GM13976 (cell line): Measurements from ENCODE around the gene LOC101059915.

Experiments
- DNase-seq: peaks from one replicate; pipeline ENCODE4 v3.0.0; 2012; ENCODE audit warnings: low spot score
- in situ Hi-C: fragments of 300-500 bp; cut with MboI; formaldehyde crosslinking; loops from one replicate; pipeline ENCODE4 v1.12.0; 2022; ENCODE audit warnings: low sequenced_read_pairs, mixed read lengths, inconsistent platforms; ENCODE audit not compliant: unreplicated experiment
- TF ChIP-seq, protein P1 (sequence below): IDR thresholded peaks from 2 replicates; pipeline ENCODE4 v1.5.1; 2012; ENCODE audit warnings: borderline replicate concordance, mild to moderate bottlenecking; ENCODE audit not compliant: insufficient read depth; ENCODE audit errors: extremely low read depth, missing control alignments, control extremely low read depth

LOC101059915 gene

DNA sequence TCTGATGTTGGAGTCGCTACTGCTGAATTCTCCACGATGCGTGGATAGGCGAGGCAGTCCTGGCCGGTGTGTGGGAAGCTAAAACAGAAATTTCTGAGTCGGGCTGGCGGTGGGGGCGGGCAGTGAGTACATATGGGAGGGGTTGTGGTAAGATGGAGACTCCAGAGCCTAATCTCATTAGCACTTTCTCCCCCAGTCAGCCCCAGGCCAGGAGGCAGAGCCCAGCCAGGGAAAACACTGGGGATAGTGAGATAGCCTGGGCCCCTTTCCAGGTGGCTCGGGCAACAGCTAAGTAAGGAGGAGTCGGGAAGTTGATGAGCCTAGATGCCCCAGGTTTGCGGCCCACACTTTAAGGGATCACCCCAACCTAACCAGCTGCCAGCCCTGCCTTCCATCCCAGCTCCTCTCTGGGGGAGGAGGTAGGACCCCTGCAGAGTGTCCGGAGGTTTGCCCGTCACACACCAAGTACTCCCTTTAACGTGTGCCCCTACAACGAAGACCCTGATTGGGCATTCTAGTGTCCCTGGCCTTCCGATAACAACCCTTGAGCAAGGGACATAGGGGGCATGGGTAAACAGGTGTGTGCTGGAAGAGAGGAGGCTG lies 2.4 kb upstream of the LOC101059915 start:
- TF ChIP-seq, protein P1, sequence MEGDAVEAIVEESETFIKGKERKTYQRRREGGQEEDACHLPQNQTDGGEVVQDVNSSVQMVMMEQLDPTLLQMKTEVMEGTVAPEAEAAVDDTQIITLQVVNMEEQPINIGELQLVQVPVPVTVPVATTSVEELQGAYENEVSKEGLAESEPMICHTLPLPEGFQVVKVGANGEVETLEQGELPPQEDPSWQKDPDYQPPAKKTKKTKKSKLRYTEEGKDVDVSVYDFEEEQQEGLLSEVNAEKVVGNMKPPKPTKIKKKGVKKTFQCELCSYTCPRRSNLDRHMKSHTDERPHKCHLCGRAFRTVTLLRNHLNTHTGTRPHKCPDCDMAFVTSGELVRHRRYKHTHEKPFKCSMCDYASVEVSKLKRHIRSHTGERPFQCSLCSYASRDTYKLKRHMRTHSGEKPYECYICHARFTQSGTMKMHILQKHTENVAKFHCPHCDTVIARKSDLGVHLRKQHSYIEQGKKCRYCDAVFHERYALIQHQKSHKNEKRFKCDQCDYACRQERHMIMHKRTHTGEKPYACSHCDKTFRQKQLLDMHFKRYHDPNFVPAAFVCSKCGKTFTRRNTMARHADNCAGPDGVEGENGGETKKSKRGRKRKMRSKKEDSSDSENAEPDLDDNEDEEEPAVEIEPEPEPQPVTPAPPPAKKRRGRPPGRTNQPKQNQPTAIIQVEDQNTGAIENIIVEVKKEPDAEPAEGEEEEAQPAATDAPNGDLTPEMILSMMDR, result no peak
- DNase-seq, result no peak
- in situ Hi-C loops, result loop anchor here (25.0 kb wide), 1 partner anchor 197 kb away; no protein-coding TSS in a partner anchor

DNA sequence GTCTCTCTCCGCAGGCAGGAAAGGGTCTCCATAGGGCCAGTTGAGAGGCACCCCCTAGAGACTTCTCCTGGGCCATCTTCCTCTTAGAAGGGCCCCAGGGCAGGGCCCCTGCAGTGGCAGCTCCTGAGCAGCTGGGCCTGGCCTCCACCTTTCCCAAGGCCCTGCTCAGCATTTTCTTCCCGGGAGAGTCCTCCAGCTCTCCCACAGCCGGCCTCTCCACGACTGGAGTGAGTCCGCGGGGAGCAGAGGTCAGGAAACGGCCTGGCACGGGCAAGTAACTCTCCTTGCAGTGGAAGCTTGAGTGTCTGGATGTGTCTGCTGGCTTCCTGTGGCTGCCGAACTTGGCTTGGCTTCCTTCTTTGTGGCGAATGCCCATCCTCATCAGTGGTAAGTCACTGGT lies 1.6 kb upstream of the LOC101059915 start:
- TF ChIP-seq, protein P1, result no peak
- in situ Hi-C loops, result loop anchor here (25.0 kb wide), 1 partner anchor 197 kb away; no protein-coding TSS in a partner anchor
- DNase-seq, result no peak

DNA sequence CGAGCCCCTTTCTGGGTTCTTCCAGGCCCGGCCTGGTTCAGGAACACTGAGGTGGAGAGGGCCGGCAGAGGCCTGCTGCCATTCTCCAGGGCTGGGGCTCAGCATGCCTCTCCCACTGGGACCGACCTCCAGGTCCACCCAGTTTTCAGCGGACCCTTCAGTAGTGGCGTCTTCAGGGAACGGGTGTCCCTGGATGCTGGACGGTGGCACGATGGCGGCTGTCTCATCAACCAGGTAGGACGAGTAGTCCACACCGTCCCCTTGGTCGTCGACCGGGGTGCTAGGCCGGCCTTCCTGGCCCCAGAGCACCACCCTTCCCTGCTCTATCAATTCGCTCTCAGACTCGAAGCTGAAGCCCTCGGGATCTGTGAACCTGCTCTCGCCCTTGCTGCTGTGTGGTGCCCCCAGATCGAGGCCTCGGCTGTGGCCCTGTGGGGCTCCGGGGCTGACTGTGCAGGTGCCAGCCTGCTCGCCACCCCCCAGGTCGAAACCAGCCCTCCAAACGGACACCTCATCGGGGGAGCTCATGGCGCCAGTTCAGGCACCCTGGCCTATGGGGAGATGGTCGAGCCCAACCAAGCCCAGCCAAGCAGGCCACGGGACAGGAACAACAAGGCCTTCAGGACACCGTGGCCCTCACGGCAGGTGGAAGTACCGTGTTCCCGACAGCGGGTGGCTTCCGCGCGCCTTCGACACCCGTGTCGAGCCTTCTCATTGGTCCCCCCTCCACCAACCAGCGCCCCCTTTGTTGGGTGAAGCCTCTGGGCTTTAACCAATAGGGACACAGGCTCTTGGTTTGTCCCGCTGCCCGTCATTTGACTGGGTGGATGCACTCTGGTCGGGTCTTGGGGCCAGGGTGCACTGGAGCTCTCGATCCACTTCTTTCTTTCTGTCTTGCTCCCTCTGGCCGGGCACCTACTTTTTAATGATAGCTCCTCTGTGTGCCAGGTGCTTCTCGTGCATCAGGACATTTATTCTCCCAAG lies 814 bp upstream of the LOC101059915 start:
- in situ Hi-C loops, result loop anchor here (25.0 kb wide), 1 partner anchor 196 kb away; no protein-coding TSS in a partner anchor
- TF ChIP-seq, protein P1, result no peak
- DNase-seq, result no peak

DNA sequence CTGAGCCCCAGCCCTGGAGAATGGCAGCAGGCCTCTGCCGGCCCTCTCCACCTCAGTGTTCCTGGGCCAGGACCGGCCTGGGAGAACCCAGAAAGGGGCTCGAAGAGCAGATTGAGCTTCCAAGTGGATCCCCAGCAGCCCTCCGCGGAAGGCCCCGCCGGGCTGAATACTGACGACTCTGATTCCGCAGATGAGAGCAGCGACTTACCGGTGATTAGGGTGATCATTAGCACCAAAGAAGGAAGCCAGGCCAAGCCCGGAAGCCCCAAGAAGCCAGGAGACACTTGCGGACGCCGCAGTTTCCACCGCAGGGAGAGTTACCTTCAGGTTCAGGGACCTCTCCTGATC lies 876 bp downstream of the LOC101059915 start:
- TF ChIP-seq, protein P1, result no peak
- DNase-seq, result no peak
- in situ Hi-C loops, result loop anchor here (25.0 kb wide), 1 partner anchor 194 kb away; no protein-coding TSS in a partner anchor

DNA sequence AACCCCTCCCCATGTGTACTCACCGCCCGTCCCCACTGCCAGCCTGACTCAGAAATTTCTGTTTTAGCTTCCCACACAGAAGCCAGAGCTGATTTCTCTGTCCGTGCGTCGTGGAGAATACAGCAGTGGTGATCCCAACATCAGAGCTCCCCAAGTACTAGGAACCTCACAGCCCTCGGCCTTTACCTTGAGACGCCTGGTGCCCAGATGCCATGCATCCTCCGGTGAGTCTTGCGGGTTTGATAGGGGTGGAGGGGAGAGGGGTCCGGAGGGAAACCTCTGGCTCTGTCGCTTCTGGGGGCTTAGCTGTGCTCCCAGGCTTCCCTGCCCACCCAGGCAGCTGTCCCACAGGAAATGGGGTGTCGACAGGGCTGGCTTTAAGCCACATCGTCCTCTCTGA lies 2.1 kb downstream of the LOC101059915 start:
- in situ Hi-C loops, result loop anchor here (25.0 kb wide), 1 partner anchor 193 kb away; no protein-coding TSS in a partner anchor
- no peak for DNase-seq
- TF ChIP-seq, protein P1, result no peak

DNA sequence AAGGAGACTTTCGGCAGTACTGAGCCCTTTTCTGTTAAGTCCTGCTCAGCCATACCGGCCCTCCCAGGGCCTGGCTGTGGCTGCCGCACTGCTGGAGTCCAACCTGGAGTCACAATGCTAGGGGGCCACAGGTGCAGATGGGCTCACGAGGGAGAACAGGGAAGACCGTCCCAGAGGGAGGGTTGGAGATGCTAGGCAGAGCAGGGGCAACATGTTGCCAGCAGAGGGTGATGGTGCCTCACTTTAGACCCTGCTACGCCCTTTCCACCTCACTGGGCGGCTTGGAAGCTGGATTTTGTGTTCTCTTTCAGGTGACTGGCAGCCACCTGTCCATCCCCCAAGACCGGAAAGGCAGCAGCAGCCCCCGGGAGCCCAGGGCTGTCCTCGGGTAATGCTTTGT lies 2.6 kb downstream of the LOC101059915 start:
- peak; percentile 40 for DNase-seq
- TF ChIP-seq, protein P1, result peak; percentile 52
- in situ Hi-C loops, result loop anchor here (25.0 kb wide), 1 partner anchor 192 kb away; no protein-coding TSS in a partner anchor
